Measurements from ENCODE around the gene ANKRD13C.

DNA sequence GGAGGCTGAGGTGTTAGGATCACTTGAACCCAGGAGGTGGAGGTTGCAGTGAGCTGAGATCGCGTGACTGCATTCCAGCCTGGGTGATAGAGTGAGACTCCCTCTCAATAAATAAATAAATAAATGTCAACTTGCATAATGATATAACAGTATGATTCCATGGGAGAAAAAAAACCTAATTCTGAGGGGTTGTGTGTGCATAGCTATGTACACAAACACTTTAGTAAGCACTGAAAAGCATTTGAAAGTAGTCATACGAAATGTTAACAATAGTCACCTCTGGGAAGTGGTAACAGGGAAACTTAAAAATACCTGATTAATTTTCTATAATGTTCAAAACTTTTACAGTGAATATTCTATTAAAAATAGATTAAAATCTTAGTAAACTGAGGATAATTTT, 43.2 kb downstream of the ANKRD13C start:
- TF ChIP-seq, protein P1, sequence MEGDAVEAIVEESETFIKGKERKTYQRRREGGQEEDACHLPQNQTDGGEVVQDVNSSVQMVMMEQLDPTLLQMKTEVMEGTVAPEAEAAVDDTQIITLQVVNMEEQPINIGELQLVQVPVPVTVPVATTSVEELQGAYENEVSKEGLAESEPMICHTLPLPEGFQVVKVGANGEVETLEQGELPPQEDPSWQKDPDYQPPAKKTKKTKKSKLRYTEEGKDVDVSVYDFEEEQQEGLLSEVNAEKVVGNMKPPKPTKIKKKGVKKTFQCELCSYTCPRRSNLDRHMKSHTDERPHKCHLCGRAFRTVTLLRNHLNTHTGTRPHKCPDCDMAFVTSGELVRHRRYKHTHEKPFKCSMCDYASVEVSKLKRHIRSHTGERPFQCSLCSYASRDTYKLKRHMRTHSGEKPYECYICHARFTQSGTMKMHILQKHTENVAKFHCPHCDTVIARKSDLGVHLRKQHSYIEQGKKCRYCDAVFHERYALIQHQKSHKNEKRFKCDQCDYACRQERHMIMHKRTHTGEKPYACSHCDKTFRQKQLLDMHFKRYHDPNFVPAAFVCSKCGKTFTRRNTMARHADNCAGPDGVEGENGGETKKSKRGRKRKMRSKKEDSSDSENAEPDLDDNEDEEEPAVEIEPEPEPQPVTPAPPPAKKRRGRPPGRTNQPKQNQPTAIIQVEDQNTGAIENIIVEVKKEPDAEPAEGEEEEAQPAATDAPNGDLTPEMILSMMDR (conservative IDR thresholded peaks at IDR 0.05), result no peak
- TF ChIP-seq EZH2 (IDR thresholded peaks at IDR 0.05; ENCODE audit: low read depth), result no peak

Measured in PC-9 (cell line).